ENCODE measurements around the gene SSBP1.
"Not testable (repeated sequence)": the region's sequence is repeated elsewhere in the genome, so short reads cannot be mapped to it uniquely, and the experiment has no call there.

Gene SSBP1

GRCh38 chr7:141715794-141716689 is 22.1 kb upstream of the SSBP1 start:
- Mint-ChIP-seq H3K27me3 (no peaks in the 10 kb centered on the region), H3K4me1 (no peaks in the 10 kb centered on the region), H3K9me3 (no peaks in the 10 kb centered on the region), H3K36me3 (no peaks in the 10 kb centered on the region), H3K27ac (no peak overlapping the region), H3K4me3 (no peak overlapping the region)
- ATAC-seq (ENCODE audit: low read depth) (no peak), DNase-seq (ENCODE audit: low spot score in 2 of 2) (no peak)

GRCh38 chr7:141717450-141717849 is 20.7 kb upstream of the SSBP1 start:
- no peak for DNase-seq (ENCODE audit: low spot score in 2 of 2)
- H3K4me3 Mint-ChIP-seq, result no peak overlapping the region
- ATAC-seq (ENCODE audit: low read depth), result no peak
- no peaks in the 10 kb centered on the region for H3K9me3 Mint-ChIP-seq
- no peak overlapping the region for H3K27ac Mint-ChIP-seq
- H3K27me3 Mint-ChIP-seq, result no peaks in the 10 kb centered on the region
- peaks cover 2% of the 10 kb centered on the region for H3K36me3 Mint-ChIP-seq
- H3K4me1 Mint-ChIP-seq, result no peaks in the 10 kb centered on the region

GRCh38 chr7:141722529-141722928 is 15.6 kb upstream of the SSBP1 start:
- no peaks in the 10 kb centered on the region for H3K4me1 Mint-ChIP-seq
- DNase-seq (ENCODE audit: low spot score in 2 of 2) (no peak), ATAC-seq (ENCODE audit: low read depth) (no peak)
- H3K27me3 Mint-ChIP-seq, result no peaks in the 10 kb centered on the region
- no peak overlapping the region for H3K4me3 Mint-ChIP-seq
- no peak overlapping the region for H3K27ac Mint-ChIP-seq
- peaks cover 9% of the 10 kb centered on the region for H3K36me3 Mint-ChIP-seq
- no peaks in the 10 kb centered on the region for H3K9me3 Mint-ChIP-seq

GRCh38 chr7:141729020-141729419 is 9.1 kb upstream of the SSBP1 start:
- ATAC-seq (ENCODE audit: low read depth) (no peak), DNase-seq (ENCODE audit: low spot score in 2 of 2) (no peak)
- Mint-ChIP-seq H3K4me1 (no peaks in the 10 kb centered on the region), H3K36me3 (peaks cover 4% of the 10 kb centered on the region), H3K9me3 (no peaks in the 10 kb centered on the region), H3K4me3 (no peak overlapping the region), H3K27ac (no peak overlapping the region), H3K27me3 (no peaks in the 10 kb centered on the region)

GRCh38 chr7:141731476-141732149 is 6.5 kb upstream of the SSBP1 start:
- Mint-ChIP-seq H3K9me3 (no peaks in the 10 kb centered on the region), H3K4me1 (no peaks in the 10 kb centered on the region), H3K27me3 (no peaks in the 10 kb centered on the region), H3K27ac (no peak overlapping the region), H3K4me3 (no peak overlapping the region), H3K36me3 (no peaks in the 10 kb centered on the region)
- DNase-seq (ENCODE audit: low spot score in 2 of 2), result no peak
- ATAC-seq (ENCODE audit: low read depth), result no peak

- Mint-ChIP-seq H3K4me3 (peak overlapping the region; percentile 100), H3K27me3 (no peaks in the 10 kb centered on the region), H3K36me3 (peaks cover 12% of the 10 kb centered on the region), H3K27ac (peak overlapping the region; percentile 99), H3K4me1 (peaks cover 16% of the 10 kb centered on the region), H3K9me3 (no peaks in the 10 kb centered on the region)
- ATAC-seq (ENCODE audit: low read depth) (peak; percentile 11), DNase-seq (ENCODE audit: low spot score in 2 of 2) (peak; percentile 9 to 14)
Measured at GRCh38 chr7:141737118-141737835, 881 bp upstream of the SSBP1 start.

- Mint-ChIP-seq H3K27me3 (no peaks in the 10 kb centered on the region), H3K9me3 (no peaks in the 10 kb centered on the region), H3K4me1 (peaks cover 17% of the 10 kb centered on the region), H3K36me3 (peaks cover 22% of the 10 kb centered on the region), H3K27ac (peak overlapping the region; percentile 99), H3K4me3 (peak overlapping the region; percentile 100)
- ATAC-seq (ENCODE audit: low read depth) (no peak), DNase-seq (ENCODE audit: low spot score in 2 of 2) (no peak)
Measured at GRCh38 chr7:141738592-141739013, 445 bp downstream of the SSBP1 start.

GRCh38 chr7:141739250-141739649 is 1.1 kb downstream of the SSBP1 start:
- peaks cover 17% of the 10 kb centered on the region for H3K4me1 Mint-ChIP-seq
- peaks cover 28% of the 10 kb centered on the region for H3K36me3 Mint-ChIP-seq
- no peaks in the 10 kb centered on the region for H3K9me3 Mint-ChIP-seq

GRCh38 chr7:141742229-141742628 is 4.1 kb downstream of the SSBP1 start:
- Mint-ChIP-seq H3K4me1 (peaks cover 17% of the 10 kb centered on the region), H3K9me3 (no peaks in the 10 kb centered on the region), H3K36me3 (peaks cover 38% of the 10 kb centered on the region), H3K4me3 (no peak overlapping the region), H3K27me3 (no peaks in the 10 kb centered on the region), H3K27ac (no peak overlapping the region)
- DNase-seq (ENCODE audit: low spot score in 2 of 2), result no peak
- ATAC-seq (ENCODE audit: low read depth), result no peak

More at GRCh38 chr7:141739250-141739649, 1.1 kb downstream of the SSBP1 start:
- DNase-seq (ENCODE audit: low spot score in 2 of 2) (no peak), ATAC-seq (ENCODE audit: low read depth) (no peak)
- H3K27me3 Mint-ChIP-seq, result no peaks in the 10 kb centered on the region
- H3K27ac Mint-ChIP-seq, result peak overlapping the region; percentile 45
- peak overlapping the region; percentile 67 for H3K4me3 Mint-ChIP-seq

- peaks cover 11% of the 10 kb centered on the region for H3K4me1 Mint-ChIP-seq
- ATAC-seq (ENCODE audit: low read depth), result no peak
- no peak overlapping the region for H3K4me3 Mint-ChIP-seq
- no peaks in the 10 kb centered on the region for H3K9me3 Mint-ChIP-seq
- DNase-seq (ENCODE audit: low spot score in 2 of 2), result no peak
- no peaks in the 10 kb centered on the region for H3K27me3 Mint-ChIP-seq
- no peak overlapping the region for H3K27ac Mint-ChIP-seq
- H3K36me3 Mint-ChIP-seq, result peaks cover 44% of the 10 kb centered on the region
Measured at GRCh38 chr7:141744131-141744530, 6.0 kb downstream of the SSBP1 start.

GRCh38 chr7:141748396-141748795 is 10.2 kb downstream of the SSBP1 start:
- ATAC-seq (ENCODE audit: low read depth), result no peak
- no peaks in the 10 kb centered on the region for H3K4me1 Mint-ChIP-seq
- no peak overlapping the region for H3K4me3 Mint-ChIP-seq

GRCh38 chr7:141751904-141752303 is 13.7 kb downstream of the SSBP1 start:
- H3K27me3 Mint-ChIP-seq; H3K4me1 Mint-ChIP-seq; H3K4me3 Mint-ChIP-seq; DNase-seq (ENCODE audit: low spot score in 2 of 2); ATAC-seq (ENCODE audit: low read depth); H3K27ac Mint-ChIP-seq; H3K9me3 Mint-ChIP-seq: not testable (repeated sequence)
- H3K36me3 Mint-ChIP-seq, result peaks cover 70% of the 10 kb centered on the region

More at GRCh38 chr7:141748396-141748795, 10.2 kb downstream of the SSBP1 start:
- Mint-ChIP-seq H3K9me3 (peaks cover 7% of the 10 kb centered on the region), H3K36me3 (peaks cover 63% of the 10 kb centered on the region), H3K27ac (no peak overlapping the region), H3K27me3 (no peaks in the 10 kb centered on the region)
- no peak for DNase-seq (ENCODE audit: low spot score in 2 of 2)

GRCh38 chr7:141752634-141753033 is 14.5 kb downstream of the SSBP1 start:
- no peak overlapping the region for H3K4me3 Mint-ChIP-seq
- no peak for ATAC-seq (ENCODE audit: low read depth)
- H3K27ac Mint-ChIP-seq, result no peak overlapping the region
- H3K36me3 Mint-ChIP-seq, result peaks cover 75% of the 10 kb centered on the region
- peaks cover 7% of the 10 kb centered on the region for H3K9me3 Mint-ChIP-seq
- peaks cover 3% of the 10 kb centered on the region for H3K4me1 Mint-ChIP-seq
- H3K27me3 Mint-ChIP-seq, result no peaks in the 10 kb centered on the region
- no peak for DNase-seq (ENCODE audit: low spot score in 2 of 2)

GRCh38 chr7:141754939-141755338 is 16.8 kb downstream of the SSBP1 start:
- no peak for ATAC-seq (ENCODE audit: low read depth)
- Mint-ChIP-seq H3K4me3 (no peak overlapping the region), H3K4me1 (peaks cover 3% of the 10 kb centered on the region), H3K36me3 (peaks cover 74% of the 10 kb centered on the region), H3K27me3 (no peaks in the 10 kb centered on the region), H3K9me3 (peaks cover 7% of the 10 kb centered on the region), H3K27ac (no peak overlapping the region)
- no peak for DNase-seq (ENCODE audit: low spot score in 2 of 2)
